GM23248 (cell line): ENCODE results near the gene KRTAP4-11. TPM values are rescaled to one million over a fixed set of nuclear protein-coding genes. Genes with fewer than 3 reads are reported as not detected.
"Not testable (repeated sequence)": the region's sequence is repeated elsewhere in the genome, so short reads cannot be mapped to it uniquely, and the experiment has no call there.

Source experiments
- DNase-seq: peaks from one replicate; pipeline ENCODE4 v3.0.0-alpha.2; 2015
- H2AFZ ChIP-seq: fragments of 200-600 bp; sonication (generic); 2 replicates; pipeline ENCODE4 v1.6.1; 2016; ENCODE audit warnings: antibody characterized with exemption
- H3F3A ChIP-seq: fragments of 200-600 bp; sonication (generic); 2 replicates; pipeline ENCODE4 v1.6.1; 2016; ENCODE audit warnings: mild to moderate bottlenecking, antibody characterized with exemption, mixed run types; ENCODE audit not compliant: insufficient read depth
- H3K27ac ChIP-seq: fragments of 200-600 bp; sonication (generic); 2 replicates; pipeline ENCODE4 v1.5.1; 2016; ENCODE audit warnings: mild to moderate bottlenecking
- H3K27me3 ChIP-seq: fragments of 200-600 bp; sonication (generic); replicated peaks from 2 replicates; pipeline ENCODE4 v1.6.1; 2016; ENCODE audit warnings: mild to moderate bottlenecking; ENCODE audit not compliant: insufficient read depth
- H3K36me3 ChIP-seq: fragments of 200-600 bp; sonication (generic); 2 replicates; pipeline ENCODE4 v1.6.1; 2016; ENCODE audit warnings: low read depth, mild to moderate bottlenecking
- H3K4me1 ChIP-seq: fragments of 200-600 bp; sonication (generic); 2 replicates; pipeline ENCODE4 v1.6.1; 2016; ENCODE audit warnings: mild to moderate bottlenecking; ENCODE audit not compliant: insufficient read depth
- H3K4me2 ChIP-seq: fragments of 200-600 bp; sonication (generic); one replicate; pipeline ENCODE4 v1.6.1; 2016; ENCODE audit warnings: mild to moderate bottlenecking; ENCODE audit not compliant: unreplicated experiment
- H3K4me3 ChIP-seq: fragments of 200-600 bp; sonication (generic); 2 replicates; pipeline ENCODE4 v1.5.1; 2016; ENCODE audit warnings: mild to moderate bottlenecking
- H3K79me2 ChIP-seq: fragments of 200-600 bp; sonication (generic); 2 replicates; pipeline ENCODE4 v1.6.1; 2016; ENCODE audit warnings: mild to moderate bottlenecking; ENCODE audit not compliant: insufficient read depth
- H3K9ac ChIP-seq: fragments of 200-600 bp; sonication (generic); 2 replicates; pipeline ENCODE4 v1.6.1; 2016; ENCODE audit warnings: mild to moderate bottlenecking
- H3K9me2 ChIP-seq: fragments of 200-600 bp; sonication (generic); 2 replicates; pipeline ENCODE4 v1.6.1; 2016; ENCODE audit warnings: mixed run types, mild to moderate bottlenecking, moderate library complexity; ENCODE audit not compliant: insufficient read depth
- H3K9me3 ChIP-seq: fragments of 200-600 bp; sonication (generic); one replicate; pipeline ENCODE4 v1.6.1; 2017; ENCODE audit warnings: low read depth
- H4K20me1 ChIP-seq: fragments of 200-600 bp; sonication (generic); 2 replicates; pipeline ENCODE4 v1.6.0; 2016; ENCODE audit not compliant: insufficient read depth
- EZH2 ChIP-seq: fragments of 200-600 bp; sonication (generic); IDR thresholded peaks from 2 replicates; pipeline ENCODE4 v1.6.1; 2018; ENCODE audit warnings: antibody characterized with exemption, mild to moderate bottlenecking; ENCODE audit not compliant: insufficient read depth, poor library complexity, severe bottlenecking
- EZH2phosphoT487 ChIP-seq: fragments of 200-600 bp; sonication (generic); IDR thresholded peaks from 2 replicates; pipeline ENCODE4 v1.6.1; 2018; ENCODE audit warnings: antibody characterized with exemption, moderate library complexity, mild to moderate bottlenecking, low read depth; ENCODE audit not compliant: insufficient read depth
- WGBS, 2 experiments: methylation state at CpG; one replicate each; pipeline ENCODE4 v1.1.6; 2015 to 2017; ENCODE audit warnings: low lambda C conversion rate in 2 of 2, low coverage in 1 of 2; ENCODE audit errors: missing lambda C conversion rate in 2 of 2; 5-methylcytosine and 5-hydroxymethylcytosine counted together
- in situ Hi-C: fragments of 300-500 bp; cut with MboI; formaldehyde crosslinking; loops from 2 replicates; pipeline ENCODE4 v1.15.0; 2020
- polyA plus RNA-seq: library from polyadenylated mRNA; unstranded; fragments of >200 nt; fragmentation: Nextera tagmentation; extraction: Ambion mirVana; gene quantifications from 2 replicates; pipeline ENCODE4 v1.2.1, GENCODE V29; 2016
- total RNA-seq: library from RNA; depleted of rRNA; stranded (reverse); fragments of >200 nt; shearing (Covaris generic); gene quantifications from 2 replicates; pipeline ENCODE4 v1.2.3, GENCODE V29; 2014

The KRTAP4-11 gene
- total and polyA plus RNA-seq, 2 experiments from 2014 or later, result 0.29 TPM; not detected in 1

- peak overlapping the region; percentile 8 for H3K27ac ChIP-seq
- H2AFZ ChIP-seq, result no peak overlapping the region
- no peaks in the 10 kb centered on the region for H3K9me3 ChIP-seq
- H3K9ac ChIP-seq, result no peak overlapping the region
- in situ Hi-C loops, result no loop called here
- no peak overlapping the region for H3K4me3 ChIP-seq
- 65 to 68% methylated on average over 1 of the region's 1 CpG for WGBS, 2 experiments
- no peaks in the 10 kb centered on the region for H3K27me3 ChIP-seq
- DNase-seq, result peak; percentile 24
- H4K20me1 ChIP-seq, result no peaks in the 10 kb centered on the region
- TF ChIP-seq EZH2 (no peak), EZH2phosphoT487 (no peak)
- no peaks in the 10 kb centered on the region for H3K36me3 ChIP-seq
- no peaks in the 10 kb centered on the region for H3K79me2 ChIP-seq
- peaks cover 43% of the 10 kb centered on the region for H3K4me1 ChIP-seq
- H3F3A ChIP-seq, result peaks cover 48% of the 10 kb centered on the region
- H3K9me2 ChIP-seq, result 0 out of 2 replicates have a peak, but pooled peaks cover 7% of the 10 kb centered on the region
- peak overlapping the region; percentile 55 for H3K4me2 ChIP-seq
Measured at GRCh38 chr17:41103896-41104295, 14.3 kb downstream of the KRTAP4-11 start.

DNA sequence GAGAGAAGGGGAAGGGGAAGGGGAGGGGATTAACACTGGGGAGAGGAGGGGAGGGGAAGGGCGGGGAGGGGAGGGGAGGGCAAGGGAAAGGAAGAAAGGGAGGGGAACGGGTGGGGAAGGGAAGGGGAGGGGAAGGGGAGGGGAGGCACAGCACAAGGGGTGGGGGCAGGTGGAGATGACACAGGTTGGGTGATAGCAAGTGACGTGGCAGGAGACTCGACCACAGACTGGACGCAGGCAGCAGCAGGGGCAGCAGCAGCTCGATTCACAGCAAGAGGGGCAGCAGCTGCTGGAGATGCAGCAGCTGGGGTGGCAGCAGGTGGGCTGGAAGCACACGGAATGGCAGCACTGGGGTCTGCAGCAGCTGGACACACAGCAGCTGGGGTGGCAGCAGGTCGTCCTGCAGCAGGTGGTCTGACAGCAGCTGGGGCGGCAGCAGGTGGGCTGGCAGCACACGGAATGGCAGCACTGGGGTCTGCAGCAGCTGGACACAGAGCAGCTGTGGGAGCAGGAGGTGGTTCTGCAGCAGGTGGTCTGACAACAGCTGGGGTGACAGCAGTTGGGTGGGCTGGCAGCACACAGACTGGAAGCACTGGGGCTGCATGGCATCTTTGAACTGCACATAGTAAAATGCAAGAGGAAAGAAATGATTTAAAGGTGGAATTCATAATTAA is 16.4 kb downstream of the KRTAP4-11 start, which contains the start of gene KRTAP4-16:
TSS of gene KRTAP4-16 (minus strand) at position 624 of the 674 bp plus-strand sequence. CDS start at position 624, 0 bp downstream.
- no peak within 1 kb of the TSS for H3K4me2 ChIP-seq
- H3K9me3 ChIP-seq, result no peaks in the 10 kb centered on the region
- in situ Hi-C loops, result no loop called here
- H3K4me1 ChIP-seq, result peaks cover 54% of the 10 kb centered on the region
- TF ChIP-seq EZH2phosphoT487 (no peak), EZH2 (no peak)
- no peak within 1 kb of the TSS for H3K9ac ChIP-seq
- no peak within 1 kb of the TSS for H3K27ac ChIP-seq
- H4K20me1 ChIP-seq, result no peaks in the 10 kb centered on the region
- no peak for DNase-seq
- no peak within 1 kb of the TSS for H3K4me3 ChIP-seq
- 0 out of 2 replicates have a peak, but pooled peaks cover 6% of the 10 kb centered on the region for H3K9me2 ChIP-seq
- H3K36me3 ChIP-seq, result no peaks in the 10 kb centered on the region
- H2AFZ ChIP-seq, result no peak within 1 kb of the TSS
- WGBS, 2 experiments, result 84 to 87% methylated on average over 7 to 10 of the region's 10 CpGs
- H3F3A ChIP-seq, result peaks cover 56% of the 10 kb centered on the region
- no peaks in the 10 kb centered on the region for H3K79me2 ChIP-seq
- H3K27me3 ChIP-seq, result no peaks in the 10 kb centered on the region

DNA sequence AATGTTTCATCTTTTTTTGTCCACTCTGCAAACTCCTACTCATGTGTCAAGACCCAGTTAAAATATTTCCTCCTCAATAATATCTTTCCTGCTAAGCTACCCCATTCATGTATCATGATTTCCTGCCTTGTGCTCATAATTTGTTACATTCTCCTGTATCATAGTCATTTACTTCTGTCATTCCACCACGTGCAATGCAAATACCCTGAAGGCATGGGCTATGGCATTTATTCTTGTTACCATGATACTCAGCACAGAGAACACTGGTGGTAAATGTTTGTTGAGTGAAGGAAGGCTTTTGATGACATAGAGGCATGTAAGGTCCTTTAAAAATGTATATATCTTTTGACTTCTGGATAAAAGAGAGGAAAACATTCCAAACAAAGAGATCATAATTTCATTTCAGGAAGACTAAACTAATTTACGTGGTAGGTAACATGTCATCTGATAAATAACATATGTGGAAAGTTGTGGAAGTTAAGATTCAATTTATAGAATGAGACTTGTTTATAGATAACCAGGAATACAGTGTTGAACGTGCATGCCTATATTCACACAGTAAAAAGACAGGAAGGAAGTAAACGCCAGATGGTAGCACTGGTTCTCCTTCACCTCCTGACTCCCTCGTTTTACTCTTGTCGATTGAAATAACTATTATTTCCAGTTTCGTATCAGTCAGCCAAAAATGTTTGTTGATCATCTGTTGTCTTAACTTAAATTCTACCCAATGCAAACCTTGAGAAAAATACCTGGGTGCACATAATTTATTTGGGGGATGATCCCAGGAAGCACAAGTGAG is 18.3 kb downstream of the KRTAP4-11 start:
- H3K36me3 ChIP-seq, in situ Hi-C loops, H3K9ac ChIP-seq, H2AFZ ChIP-seq, H3K9me2 ChIP-seq, H3K4me3 ChIP-seq, H3K79me2 ChIP-seq, H3K27me3 ChIP-seq, H3K9me3 ChIP-seq, H4K20me1 ChIP-seq: not testable (repeated sequence)
- WGBS, 2 experiments, result 42 to 46% methylated on average over 7 of the region's 7 CpGs
- H3K4me1 ChIP-seq, result peaks cover 40% of the 10 kb centered on the region
- H3F3A ChIP-seq, result peaks cover 45% of the 10 kb centered on the region
- H3K27ac ChIP-seq, result peak overlapping the region; percentile 65
- DNase-seq, result peak; percentile 85
- peak overlapping the region; percentile 6 for H3K4me2 ChIP-seq

GRCh38 chr17:41098481-41098880 is 19.7 kb downstream of the KRTAP4-11 start:
- Histone ChIP-seq H3K9ac (no peak overlapping the region), H3K27ac (peak overlapping the region; percentile 65), H3K27me3 (no peaks in the 10 kb centered on the region), H3F3A (peaks cover 34% of the 10 kb centered on the region), H3K9me2 (no peaks in the 10 kb centered on the region), H3K9me3 (no peaks in the 10 kb centered on the region), H3K79me2 (no peaks in the 10 kb centered on the region), H3K4me3 (no peak overlapping the region), H3K4me1 (peaks cover 28% of the 10 kb centered on the region), H2AFZ (no peak overlapping the region), H3K36me3 (no peaks in the 10 kb centered on the region), H4K20me1 (no peaks in the 10 kb centered on the region), H3K4me2 (peak overlapping the region; percentile 65)
- peak; percentile 76 for DNase-seq
- 34 to 43% methylated on average over 6 of the region's 6 CpGs for WGBS, 2 experiments
- TF ChIP-seq EZH2 (no peak), EZH2phosphoT487 (no peak)
- in situ Hi-C loops, result no loop called here
